Smooth muscle cell of the umbilical artery (primary cell): ENCODE results near the gene TGFBRAP1. TPM values are rescaled to one million over a fixed set of nuclear protein-coding genes. Genes with fewer than 3 reads are reported as not detected.

Experiments
- total RNA-seq: library from RNA; depleted of rRNA; stranded (reverse); fragments of >200 nt; gene quantifications from 2 replicates; pipeline ENCODE4 v1.2.3, GENCODE V29; 2014

The TGFBRAP1 gene, protein sequence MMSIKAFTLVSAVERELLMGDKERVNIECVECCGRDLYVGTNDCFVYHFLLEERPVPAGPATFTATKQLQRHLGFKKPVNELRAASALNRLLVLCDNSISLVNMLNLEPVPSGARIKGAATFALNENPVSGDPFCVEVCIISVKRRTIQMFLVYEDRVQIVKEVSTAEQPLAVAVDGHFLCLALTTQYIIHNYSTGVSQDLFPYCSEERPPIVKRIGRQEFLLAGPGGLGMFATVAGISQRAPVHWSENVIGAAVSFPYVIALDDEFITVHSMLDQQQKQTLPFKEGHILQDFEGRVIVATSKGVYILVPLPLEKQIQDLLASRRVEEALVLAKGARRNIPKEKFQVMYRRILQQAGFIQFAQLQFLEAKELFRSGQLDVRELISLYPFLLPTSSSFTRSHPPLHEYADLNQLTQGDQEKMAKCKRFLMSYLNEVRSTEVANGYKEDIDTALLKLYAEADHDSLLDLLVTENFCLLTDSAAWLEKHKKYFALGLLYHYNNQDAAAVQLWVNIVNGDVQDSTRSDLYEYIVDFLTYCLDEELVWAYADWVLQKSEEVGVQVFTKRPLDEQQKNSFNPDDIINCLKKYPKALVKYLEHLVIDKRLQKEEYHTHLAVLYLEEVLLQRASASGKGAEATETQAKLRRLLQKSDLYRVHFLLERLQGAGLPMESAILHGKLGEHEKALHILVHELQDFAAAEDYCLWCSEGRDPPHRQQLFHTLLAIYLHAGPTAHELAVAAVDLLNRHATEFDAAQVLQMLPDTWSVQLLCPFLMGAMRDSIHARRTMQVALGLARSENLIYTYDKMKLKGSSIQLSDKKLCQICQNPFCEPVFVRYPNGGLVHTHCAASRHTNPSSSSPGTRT
- total RNA-seq = 30.9 and 50.7 TPM in 2 replicates

DNA sequence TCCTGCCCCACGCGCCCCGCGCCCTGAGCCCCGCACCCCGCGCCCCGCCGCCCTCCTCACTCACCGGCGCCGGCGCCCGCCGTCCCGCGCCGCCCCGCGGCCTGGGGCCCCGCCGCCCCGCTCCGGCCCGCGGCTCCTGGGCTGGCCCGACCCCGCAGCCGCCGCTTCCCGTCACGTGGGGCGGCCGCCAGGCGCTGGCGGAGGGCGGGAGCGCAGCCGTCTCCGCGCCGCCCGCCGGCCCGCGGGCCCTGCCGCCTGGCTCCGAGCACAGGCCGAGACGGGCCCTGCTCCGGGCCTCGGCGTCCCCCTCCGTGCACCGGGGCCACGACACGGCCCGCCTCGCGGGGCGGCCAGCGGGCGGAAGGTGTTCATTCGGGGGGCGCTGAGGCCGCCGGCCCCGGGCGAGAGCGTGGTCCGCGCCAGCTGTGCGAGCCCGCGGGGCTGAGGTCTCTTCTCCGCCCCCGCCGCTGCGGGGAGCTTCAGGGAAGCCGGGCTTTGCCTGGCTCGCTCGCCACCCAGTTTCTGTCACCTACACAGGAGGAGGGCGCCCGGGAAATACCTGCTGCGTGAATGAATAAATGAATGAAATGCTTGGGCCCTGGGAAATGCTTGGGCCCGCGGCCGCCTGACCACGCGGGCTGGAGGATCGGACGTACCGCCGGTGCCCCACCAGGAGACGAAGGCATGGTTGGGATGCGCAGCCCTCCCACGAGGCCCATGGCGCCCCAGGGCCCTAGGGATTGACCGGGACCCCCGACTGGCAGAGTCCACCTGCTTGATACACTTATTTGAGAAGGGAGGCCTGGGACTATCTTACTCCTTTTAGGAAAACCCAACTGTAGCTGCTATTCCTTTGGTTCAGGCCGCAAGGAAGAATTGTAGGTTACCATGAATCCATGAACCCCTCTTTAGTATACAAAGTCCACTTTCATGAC, at the start of gene TGFBRAP1:
Gene TGFBRAP1, minus strand, starts transcription at position 175 of the 935 bp plus-strand sequence. CDS start 21,434 bp downstream, outside the sequence.

DNA sequence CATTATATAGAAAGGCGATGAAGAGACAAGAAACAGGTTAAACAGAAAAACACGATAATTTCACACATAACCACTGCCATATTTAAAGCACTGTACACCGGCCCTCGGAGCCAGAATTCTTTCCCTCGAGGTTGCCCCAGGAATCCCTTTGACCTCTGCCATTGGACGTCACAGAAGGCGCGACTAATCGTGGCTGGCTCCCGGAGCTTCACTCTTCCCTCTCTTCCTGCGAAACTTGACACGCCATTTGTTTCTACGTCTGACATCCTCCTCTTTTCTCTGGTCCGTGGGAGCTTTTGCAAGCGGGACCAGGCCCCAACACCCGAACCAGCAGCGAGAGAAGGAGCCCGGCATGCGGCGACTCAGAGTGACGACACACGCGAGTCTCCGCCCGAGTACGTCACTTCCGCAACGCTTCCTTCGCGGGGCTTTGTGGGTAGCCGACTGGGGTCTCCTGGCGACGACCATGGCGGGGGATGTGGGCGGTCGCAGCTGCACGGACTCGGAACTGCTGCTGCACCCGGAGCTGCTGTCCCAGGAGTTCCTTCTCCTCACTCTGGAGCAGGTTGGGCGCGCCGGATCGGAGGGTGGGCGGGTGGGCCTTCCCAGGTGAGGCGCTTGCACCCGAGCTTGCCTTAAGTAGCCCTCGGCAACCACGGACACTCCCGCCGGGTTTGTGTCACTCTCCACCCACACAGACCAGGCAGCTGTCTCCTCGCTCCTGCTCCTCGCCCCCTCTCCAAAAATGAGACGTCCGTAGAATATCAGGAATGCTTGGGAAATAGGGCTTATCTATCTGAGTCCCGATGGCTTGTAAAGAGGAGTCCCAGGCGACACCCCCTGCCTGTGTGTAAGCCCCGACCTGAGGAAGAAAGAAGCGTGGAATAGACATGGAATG, 7.8 kb upstream of the TGFBRAP1 start, which contains the start of gene C2orf49:
Gene C2orf49, plus strand, starts transcription at position 419 of the 898 bp plus-strand sequence. Its CDS starts 48 bp downstream, at position 467.

DNA sequence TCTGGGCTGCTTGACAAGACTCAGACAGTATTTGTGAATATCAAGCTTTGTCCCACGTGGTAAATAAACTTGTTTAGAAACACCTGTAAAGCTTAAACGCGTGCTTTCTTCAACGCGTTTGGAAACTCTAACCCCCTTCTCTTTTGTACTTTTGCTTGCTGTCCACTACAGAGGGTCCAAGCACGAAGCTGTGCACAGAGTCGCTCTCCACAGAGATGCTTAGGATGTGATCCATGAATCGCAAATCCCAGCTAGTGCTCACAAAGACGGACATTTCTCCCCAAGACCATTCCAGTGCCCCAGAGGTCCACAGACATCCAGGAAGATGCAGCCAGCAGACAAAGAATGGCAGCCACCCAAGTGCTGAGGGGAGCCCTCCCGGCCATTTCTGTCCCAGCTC, 88.1 kb downstream of the TGFBRAP1 start, which contains the start of gene GPR45:
Gene GPR45, plus strand, starts transcription at position 301 of the 400 bp plus-strand sequence. CDS start 116 bp downstream, outside the sequence.

Other genes starting within 250 kb of the TGFBRAP1 start
- not detected in 2 replicates for gene GPR45, start 88.0 kb downstream of the TGFBRAP1 start, total RNA-seq
- gene C2orf49, start 7.8 kb upstream of the TGFBRAP1 start, total RNA-seq = 26.7 and 32.0 TPM in 2 replicates
- 82.8 and 193 TPM in 2 replicates for gene FHL2, start 69.3 kb upstream of the TGFBRAP1 start, total RNA-seq